Nephron progenitor cell (in vitro differentiated cells): ENCODE measurements around the gene RPS15.
"Not testable (repeated sequence)": the region's sequence is repeated elsewhere in the genome, so short reads cannot be mapped to it uniquely, and the experiment has no call there.

ENCODE experiments used
- DNase-seq: peaks from one replicate; pipeline ENCODE4 v3.0.0; 2021
- H3K27ac Mint-ChIP-seq: 2 replicates; pipeline ENCODE4 v1.8.0; 2021; ENCODE audit warnings: mild to moderate bottlenecking, moderate library complexity, mixed read lengths
- H3K27me3 Mint-ChIP-seq: 2 replicates; pipeline ENCODE4 v1.8.0; 2021; ENCODE audit warnings: mild to moderate bottlenecking, low read depth, mixed read lengths; ENCODE audit not compliant: poor library complexity
- H3K36me3 Mint-ChIP-seq: 2 replicates; pipeline ENCODE4 v1.8.0; 2021; ENCODE audit warnings: low read depth, mixed read lengths
- H3K4me1 Mint-ChIP-seq: 2 replicates; pipeline ENCODE4 v1.8.0; 2021; ENCODE audit warnings: mixed read lengths
- H3K4me3 Mint-ChIP-seq: 2 replicates; pipeline ENCODE4 v1.8.0; 2021; ENCODE audit warnings: mild to moderate bottlenecking, moderate library complexity, mixed read lengths
- H3K9me3 Mint-ChIP-seq: 2 replicates; pipeline ENCODE4 v1.8.0; 2021; ENCODE audit warnings: mild to moderate bottlenecking, moderate library complexity, mixed read lengths
- CTCF ChIP-seq: fragments of 200-600 bp; sonication (generic); IDR thresholded peaks from 2 replicates; pipeline ENCODE4 v1.5.0; 2021; ENCODE audit warnings: antibody characterized with exemption

Gene RPS15

GRCh38 chr19:1435378-1435989, 2.7 kb upstream of the RPS15 start:
- Mint-ChIP-seq H3K9me3 (no peaks in the 10 kb centered on the region), H3K27ac (peak overlapping the region; percentile 88), H3K27me3 (peaks cover 2% of the 10 kb centered on the region), H3K4me3 (no peak overlapping the region), H3K4me1 (peaks cover 27% of the 10 kb centered on the region), H3K36me3 (peaks cover 9% of the 10 kb centered on the region)
- TF ChIP-seq CTCF = no peak
- no peak for DNase-seq

DNA sequence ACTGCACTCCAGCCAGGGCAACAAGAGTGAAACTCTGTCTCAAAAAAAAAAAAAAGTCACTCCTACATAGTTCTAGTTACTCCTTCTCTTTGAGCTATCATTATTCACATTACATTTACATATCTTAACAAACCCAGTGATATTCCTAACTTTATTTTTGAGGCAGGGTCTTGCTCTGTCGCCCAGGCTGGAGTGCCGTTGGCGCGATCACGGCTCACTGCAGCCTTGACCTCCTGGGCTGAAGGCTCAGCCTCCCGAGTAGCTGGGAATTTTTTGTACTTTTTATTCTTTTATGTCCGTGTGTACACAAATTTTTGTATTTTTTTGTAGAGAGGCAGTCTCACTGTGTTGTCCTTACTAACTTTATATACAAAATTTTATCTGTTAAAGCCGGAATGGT, 587 bp upstream of the RPS15 start:
- Mint-ChIP-seq H3K4me3 (peak overlapping the region; percentile 97), H3K9me3 (no peaks in the 10 kb centered on the region), H3K27ac (no peak overlapping the region), H3K4me1 (peaks cover 41% of the 10 kb centered on the region), H3K27me3 (peaks cover 6% of the 10 kb centered on the region), H3K36me3 (peaks cover 29% of the 10 kb centered on the region)
- DNase-seq = no peak
- TF ChIP-seq CTCF = no peak

- Mint-ChIP-seq H3K27ac (peak overlapping the region; percentile 90), H3K4me1 (peaks cover 43% of the 10 kb centered on the region), H3K9me3 (no peaks in the 10 kb centered on the region), H3K4me3 (peak overlapping the region; percentile 97), H3K27me3 (peaks cover 10% of the 10 kb centered on the region), H3K36me3 (peaks cover 33% of the 10 kb centered on the region)
- no peak for DNase-seq
- no peak for TF ChIP-seq CTCF
Measured at GRCh38 chr19:1438933-1439354, 748 bp downstream of the RPS15 start.

DNA sequence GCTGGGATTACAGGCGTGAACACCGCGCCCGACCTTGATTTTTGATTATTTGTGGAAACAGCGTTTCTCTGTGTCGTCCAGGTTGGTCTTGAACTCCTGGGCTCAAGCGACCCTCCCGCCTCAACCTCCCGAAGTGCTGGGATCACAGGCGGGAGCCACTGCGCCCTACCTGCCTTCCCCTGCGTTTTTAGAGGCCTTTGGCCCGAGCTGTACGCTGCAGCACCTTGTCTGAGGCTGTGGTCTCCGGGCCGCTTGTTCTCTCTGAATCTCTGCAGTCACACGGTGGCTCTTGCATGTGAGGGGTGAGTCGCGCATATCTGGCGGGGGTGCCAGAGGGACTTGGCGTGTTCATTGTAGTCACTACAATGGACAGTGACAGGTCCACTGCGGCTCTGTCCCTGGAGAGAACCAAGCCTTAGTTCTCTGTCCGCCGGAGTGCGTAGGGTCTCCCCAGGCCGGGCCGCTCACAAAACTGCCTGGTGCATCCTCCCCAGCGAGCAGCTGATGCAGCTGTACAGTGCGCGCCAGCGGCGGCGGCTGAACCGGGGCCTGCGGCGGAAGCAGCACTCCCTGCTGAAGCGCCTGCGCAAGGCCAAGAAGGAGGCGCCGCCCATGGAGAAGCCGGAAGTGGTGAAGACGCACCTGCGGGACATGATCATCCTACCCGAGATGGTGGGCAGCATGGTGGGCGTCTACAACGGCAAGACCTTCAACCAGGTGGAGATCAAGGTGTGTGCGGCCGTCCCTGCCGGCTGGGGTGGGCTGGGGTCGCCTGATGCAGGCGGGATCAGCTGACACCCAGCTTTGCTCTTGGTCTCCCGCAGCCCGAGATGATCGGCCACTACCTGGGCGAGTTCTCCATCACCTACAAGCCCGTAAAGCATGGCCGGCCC, 1.6 kb downstream of the RPS15 start:
- Mint-ChIP-seq H3K36me3 (peaks cover 33% of the 10 kb centered on the region), H3K27me3 (peaks cover 18% of the 10 kb centered on the region), H3K27ac (peak overlapping the region; percentile 90), H3K4me3 (peak overlapping the region; percentile 97), H3K4me1 (peaks cover 43% of the 10 kb centered on the region)
- DNase-seq, H3K9me3 Mint-ChIP-seq: not testable (repeated sequence)

DNA sequence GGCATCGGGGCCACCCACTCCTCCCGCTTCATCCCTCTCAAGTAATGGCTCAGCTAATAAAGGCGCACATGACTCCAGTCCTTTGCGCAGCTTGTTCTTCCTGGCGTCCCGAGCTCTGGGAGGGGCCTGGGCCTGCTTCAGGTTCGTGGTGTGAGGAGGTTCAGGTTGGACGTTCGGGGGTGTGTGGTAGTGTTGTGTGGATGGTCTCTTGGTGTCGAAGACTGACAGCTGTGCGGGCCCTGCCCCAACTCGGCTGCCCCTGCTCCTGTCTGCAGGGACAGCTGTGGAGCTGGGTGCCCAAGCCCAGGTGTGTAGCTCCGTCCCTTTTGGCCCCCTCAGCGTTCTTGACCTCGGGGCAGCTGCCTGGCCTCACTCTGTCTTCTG, 2.2 kb downstream of the RPS15 start:
- no peaks in the 10 kb centered on the region for H3K9me3 Mint-ChIP-seq

More for the DNA sequence above, 2.2 kb downstream of the RPS15 start:
- no peak for TF ChIP-seq CTCF
- no peak for DNase-seq
- H3K4me1 Mint-ChIP-seq = peaks cover 41% of the 10 kb centered on the region
- H3K4me3 Mint-ChIP-seq = peak overlapping the region; percentile 97
- H3K36me3 Mint-ChIP-seq = peaks cover 28% of the 10 kb centered on the region
- peaks cover 22% of the 10 kb centered on the region for H3K27me3 Mint-ChIP-seq
- H3K27ac Mint-ChIP-seq = no peak overlapping the region
